Right renal pelvis (tissue), 4 donors: ENCODE results near the gene NPDC1. TPM values are rescaled to one million over a fixed set of nuclear protein-coding genes. Genes with fewer than 3 reads are reported as not detected.
A peak's percentile ranks its signal among the peaks of the same experiment; 100 is the strongest.

Experiments
- DNase-seq, 4 donors: peaks; one replicate each; pipeline ENCODE4 v3.0.0-alpha.2; 2013; ENCODE audit warnings: low read depth in 4 of 4, low spot score in 3 of 4, missing footprints in 1 of 4
- polyA plus RNA-seq, 4 donors: library from polyadenylated mRNA; unstranded; fragments of 120-200 nt; gene quantifications; one replicate each; pipeline ENCODE4 v1.2.1, GENCODE V29; 2013; ENCODE audit not compliant: insufficient read length in 4 of 4

NPDC1 gene
- polyA plus RNA-seq, 4 donors: 22.8 to 47.1 (median 26.5) TPM

DNA sequence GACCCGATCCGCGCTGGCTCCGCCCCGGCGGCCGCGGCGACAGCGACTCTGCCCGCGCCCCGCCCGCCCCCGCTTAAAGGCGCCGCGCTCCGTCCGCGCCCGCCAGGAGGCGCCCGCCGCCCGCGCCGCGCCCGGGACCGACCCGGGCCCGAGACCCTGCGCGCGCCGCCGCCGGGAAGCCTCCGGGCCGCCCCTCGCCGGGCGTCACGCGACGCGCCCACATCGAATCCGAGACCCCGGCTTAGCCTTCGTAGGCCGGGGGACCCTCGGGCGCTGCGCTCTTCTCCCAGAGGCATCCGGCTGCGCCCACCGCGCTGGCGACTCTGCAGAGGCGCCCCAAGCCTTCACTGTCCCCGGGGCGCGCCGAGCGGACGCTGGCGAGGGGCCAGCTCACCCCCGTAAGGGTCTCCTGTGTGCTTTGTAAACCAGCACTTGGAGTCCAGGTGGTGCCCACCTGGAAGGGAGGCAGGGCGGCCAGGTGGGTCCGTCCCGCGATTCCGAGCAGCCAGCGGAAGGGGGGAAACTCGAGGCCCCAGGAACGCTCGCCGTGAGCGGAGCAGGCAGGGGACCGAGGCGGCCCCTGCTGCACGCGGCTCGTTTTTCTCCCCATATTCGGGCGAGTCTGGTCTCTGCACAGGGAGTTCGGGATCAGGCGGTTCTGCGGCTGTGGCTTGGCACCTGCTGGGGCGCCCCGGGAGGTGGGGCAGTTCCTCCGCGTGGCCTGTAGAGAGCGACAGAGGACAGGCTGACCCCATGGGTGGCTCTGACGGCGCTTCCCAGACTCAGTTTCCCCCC, 17.5 kb downstream of the NPDC1 start:
- no peak for DNase-seq

DNA sequence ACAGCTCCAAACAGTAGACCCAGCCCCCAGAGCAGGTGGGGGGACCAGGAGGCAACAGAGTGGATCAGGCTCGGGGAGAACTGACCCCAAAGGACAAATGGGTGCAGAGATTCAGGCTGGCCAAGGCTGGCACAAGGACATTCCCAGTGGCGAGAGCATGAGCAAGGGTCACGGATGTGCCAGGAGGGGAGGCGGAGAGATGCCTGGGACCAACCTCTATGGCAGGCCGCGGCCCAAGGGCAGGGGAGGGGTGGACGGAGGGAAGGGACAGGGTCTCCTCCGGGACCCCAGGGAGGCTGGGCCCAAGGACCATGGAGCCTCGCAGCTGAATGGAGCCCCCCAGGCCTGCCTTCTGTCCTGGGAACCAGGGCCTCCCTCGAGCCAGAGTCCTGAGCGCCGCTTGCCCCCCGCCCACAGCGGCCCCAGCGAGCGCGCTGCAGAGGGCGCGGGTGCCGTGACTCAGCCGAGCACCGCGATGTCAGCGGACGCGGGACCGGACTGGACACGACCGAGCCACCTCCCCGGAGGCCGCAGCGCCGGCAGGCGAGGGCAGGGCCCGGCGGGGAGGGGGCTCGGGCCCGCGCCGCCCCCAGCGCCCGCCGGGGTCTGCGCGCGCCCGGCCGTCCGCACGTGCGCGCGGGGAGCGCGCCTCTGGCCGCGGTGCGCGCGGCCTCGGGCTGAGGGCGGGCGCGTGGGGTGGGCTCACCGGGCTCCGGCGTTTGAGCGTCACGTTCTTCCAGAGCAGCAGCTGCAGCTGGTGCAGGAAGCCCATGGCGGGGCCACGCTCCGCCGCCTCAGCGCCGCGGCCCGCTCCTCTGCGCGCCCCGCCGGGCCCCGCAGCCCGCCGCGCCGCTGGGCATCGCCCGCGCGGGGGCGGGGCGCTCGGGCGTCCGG, 18.4 kb downstream of the NPDC1 start, which contains the start of gene ABCA2:
ABCA2 (minus strand) TSS at position 869 of the 894 bp plus-strand sequence; CDS start at position 772, 97 bp downstream.
- DNase-seq: no peak

DNA sequence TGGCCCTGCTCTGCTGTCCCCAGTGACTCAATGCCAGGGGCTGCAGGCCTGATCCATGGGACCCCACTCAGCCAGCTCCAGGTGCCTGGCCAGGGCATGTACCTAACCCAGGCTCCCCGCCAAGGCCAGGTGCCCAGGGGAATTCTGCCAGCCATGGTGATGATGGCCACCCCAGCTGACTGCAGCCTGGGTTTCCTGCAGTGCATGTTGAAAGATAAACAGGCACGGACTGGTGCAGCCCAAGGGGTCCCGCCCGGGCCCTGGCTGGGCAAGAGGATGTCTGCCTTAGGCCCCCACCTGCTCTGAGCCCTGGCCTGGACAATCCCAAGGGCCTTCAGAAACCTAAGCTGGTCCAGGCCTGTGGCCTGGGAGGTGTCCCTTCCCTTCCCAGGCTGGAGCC, 19.1 kb downstream of the NPDC1 start:
- DNase-seq: no peak

DNA sequence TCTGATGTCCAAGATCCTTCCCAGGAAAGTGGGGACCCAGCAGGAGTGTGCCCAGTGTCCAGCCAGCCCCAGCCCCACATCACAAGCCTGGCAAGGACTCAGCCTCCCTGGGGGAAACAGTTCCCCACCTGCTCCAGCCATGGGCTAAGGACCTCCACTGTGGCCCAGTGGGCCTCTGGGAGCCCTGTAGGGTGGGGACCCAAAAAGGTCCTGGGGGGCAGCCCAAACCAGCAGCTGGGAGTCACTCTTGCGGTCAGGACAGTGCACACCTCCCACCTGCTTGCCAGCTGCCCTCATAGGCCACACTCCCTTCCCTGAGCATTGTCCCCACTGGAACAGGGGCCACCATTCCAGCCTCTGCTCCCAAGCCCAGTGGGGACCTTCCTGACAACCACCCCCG, 19.6 kb downstream of the NPDC1 start:
- DNase-seq: no peak

DNA sequence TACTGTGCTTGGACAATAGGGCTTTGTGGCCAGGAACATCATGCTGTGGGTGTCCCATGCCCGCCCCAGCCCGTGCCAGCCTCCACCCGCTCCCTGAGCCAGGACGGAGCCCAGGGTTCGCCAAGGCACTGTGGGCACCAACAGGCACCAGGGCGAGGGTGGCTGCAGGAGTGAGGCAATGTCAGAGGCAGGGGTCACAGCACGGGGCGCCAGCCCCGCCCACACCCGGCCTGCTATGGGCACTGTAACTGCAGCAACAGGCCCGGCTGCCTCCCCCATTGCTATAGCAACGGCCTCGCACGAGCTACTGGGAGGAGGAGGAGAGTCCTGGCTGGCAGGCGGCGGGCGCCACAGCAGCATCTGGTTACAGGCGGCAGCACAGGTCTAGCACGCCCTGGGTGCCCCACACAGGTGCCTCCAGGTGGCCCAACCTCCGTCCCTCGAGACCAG, 20.4 kb downstream of the NPDC1 start:
- peak in 3 of 4 donors; percentile 62 to 74 (median 66) for DNase-seq

DNA sequence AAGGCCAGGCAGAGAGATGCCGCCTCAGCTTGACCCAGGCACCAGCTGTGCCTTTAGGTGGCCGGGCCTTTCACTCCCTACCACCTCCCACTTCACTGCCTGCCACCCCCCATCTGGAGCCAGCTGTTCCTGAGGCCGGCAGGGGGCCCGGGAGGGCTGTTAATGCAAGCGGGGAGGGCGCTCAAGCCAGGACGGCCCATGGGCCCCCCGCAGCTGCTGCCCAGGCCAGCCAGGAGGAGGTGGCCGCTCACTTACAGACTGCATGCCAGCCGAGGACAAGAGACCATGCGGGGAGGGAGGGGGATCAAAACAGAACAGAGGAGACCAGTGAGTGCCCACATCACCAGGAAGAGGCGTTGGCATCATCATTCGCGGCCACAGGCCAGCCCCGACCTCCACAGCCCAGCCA, 22.4 kb downstream of the NPDC1 start:
- no peak for DNase-seq

DNA sequence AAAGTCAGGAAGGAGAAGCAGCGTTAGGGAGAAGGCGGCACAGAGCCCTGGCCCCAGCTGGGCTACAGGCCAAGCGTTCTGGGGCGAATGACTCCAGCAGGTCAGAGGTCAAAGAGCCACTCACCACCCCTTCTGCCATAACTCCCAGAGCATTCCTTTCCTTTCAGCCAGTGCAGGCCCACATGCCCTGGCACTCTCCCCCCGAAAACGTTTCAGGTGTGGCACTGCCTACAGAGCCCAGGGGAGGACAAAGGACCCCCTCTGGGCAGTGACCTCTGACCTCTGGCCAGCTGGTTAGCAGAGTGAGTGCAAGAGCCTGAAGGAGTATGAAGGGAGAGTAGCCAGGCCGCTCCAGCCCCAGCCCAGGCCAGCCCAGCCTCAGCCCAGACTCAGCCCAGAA, 22.8 kb downstream of the NPDC1 start:
- DNase-seq: no peak

DNA sequence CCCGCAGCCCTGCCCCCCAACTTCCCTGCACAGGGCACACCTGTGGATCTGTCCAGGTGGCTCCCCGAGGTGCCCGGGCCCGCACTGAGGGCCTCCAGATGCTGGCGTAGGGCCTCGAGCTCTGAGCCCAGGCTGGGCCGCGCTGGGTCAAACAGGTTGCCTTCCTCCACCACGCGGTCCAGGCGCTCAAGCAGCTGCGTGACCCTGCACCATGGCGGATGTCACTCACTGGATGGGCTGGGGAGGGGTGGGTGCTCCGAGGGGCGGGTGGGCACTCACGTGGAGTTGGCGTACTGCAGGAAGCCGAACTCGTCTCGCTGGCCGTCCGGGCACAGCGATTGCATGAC, 23.3 kb downstream of the NPDC1 start:
- DNase-seq: no peak

DNA sequence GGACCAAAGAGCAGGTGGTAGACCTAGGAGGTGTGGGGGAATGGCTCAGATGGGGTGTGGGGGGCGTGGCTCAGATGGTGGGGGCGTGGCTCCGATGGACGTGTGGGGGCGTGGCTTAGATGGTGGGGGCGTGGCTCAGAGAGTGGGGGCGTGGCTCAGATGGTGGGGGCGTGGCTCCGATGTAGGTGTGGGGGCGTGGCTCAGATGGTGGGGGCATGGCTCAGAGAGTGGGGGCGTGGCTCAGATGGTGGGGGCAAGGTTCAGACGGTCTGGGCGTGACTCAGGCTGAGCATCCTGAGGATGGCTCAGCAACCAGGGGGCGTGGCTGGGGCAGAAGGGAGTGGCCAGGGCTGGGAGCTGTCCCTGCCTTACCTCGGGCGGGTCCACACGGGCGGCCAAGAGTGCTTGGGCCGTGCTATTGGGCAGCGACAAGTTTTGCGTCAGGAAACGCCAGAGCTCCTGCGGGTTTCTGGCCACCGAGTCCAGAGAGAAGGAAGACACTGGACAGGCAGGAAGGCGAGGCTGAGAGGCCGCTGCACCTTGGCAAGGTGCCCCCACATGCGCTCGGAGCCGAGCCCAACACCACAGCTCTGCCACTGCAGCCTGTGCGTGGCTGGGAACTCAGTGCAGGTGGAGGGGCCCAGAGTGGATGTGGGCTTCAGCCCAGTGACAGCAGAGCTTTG, 23.9 kb downstream of the NPDC1 start:
- DNase-seq: no peak

DNA sequence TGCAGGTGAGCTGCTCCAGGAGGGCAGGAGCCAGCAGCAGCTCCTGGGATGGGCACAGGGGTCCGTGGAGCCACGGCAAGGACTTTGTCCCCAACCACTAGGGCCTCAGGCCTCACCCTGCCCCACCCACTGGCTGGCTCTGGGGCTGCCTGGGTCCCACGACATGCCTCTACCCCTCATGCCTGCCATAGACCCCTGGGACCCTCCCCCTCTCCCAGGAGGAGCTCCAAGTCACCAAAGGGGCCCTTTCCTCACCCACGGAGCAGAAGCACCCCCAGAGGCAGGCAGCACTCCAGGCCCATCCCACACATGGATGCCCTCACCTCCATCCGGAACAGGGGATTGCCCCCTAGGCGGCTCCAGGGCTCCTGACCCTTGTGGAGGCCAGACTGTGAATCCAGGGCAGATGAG, 24.4 kb downstream of the NPDC1 start:
- DNase-seq: no peak

DNA sequence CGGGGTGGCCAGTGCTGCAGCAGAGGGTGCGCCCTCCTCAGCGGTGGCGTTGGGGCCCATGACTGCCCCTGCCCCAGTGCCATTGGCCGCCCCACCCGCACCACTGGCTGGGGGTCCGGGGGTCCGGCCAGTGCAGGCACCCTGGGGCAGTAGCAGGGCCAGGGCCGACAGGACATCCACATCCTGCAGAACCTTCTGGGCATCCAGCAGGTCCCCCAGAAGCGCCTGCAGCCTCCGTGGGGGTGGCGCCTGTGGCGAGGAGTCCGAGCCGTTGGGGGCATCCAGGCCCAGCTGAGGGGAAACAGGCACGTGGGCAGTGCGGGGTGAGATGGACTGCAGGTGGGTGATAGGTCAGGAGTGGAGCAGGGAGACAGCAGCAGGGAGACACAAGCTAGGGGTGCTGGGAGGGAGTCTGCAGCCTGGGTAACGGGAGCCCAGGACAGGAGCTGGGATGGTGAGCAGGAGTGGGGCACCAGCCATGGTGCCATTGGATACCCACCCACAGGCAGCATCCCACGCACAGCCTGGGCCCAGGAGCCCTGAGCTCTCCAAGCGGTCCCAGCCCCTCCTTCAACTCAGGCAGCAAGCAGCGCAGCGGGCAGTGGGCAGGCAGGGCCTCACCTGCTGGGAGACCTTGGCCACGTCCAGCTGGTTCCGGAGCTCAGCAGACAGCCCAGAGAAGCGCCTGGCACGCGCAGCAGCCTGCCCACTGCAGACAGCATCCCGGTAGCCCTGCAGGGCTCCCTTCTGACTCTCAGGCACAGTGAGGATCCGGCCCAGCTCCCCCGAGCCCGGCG, 25.0 kb downstream of the NPDC1 start:
- no peak for DNase-seq

DNA sequence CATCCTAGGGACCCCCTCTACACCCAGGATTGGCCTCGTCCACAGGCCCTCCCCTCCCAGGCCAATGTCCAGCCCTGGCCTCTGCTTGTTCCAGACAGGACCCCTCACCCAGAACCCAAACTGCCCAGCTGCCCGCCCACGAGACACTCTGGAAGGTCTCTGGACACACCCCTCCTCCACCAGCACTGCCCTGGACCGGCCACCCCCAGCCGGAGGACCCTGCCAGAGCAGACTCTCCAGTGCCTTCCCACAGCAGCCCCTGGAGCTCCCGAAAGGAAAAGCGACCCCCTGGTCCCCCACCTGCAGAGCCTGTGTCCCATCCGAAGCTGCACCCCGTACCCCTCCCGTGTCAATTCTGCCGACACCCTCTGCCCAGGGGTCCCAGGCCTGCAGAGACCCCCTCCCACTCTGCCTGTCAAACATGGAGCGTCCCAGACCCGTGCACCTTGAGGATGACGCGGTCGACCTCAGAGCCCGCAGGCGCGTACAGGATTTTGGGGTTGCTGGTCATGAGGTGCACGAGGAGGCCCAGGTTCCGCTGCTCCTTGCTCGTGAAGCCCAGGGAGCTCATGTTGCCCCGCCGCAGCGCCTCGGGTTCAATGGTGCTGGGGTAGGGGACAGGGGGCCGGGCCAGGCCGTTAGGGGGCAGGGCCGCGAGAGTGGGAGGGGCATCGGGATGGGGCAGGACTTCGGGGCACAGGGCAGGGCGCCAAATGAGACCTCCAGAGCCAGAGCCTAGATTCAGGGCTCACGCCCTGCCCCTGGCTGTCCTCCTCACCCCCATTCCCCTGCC, 25.9 kb downstream of the NPDC1 start:
- DNase-seq: no peak

DNA sequence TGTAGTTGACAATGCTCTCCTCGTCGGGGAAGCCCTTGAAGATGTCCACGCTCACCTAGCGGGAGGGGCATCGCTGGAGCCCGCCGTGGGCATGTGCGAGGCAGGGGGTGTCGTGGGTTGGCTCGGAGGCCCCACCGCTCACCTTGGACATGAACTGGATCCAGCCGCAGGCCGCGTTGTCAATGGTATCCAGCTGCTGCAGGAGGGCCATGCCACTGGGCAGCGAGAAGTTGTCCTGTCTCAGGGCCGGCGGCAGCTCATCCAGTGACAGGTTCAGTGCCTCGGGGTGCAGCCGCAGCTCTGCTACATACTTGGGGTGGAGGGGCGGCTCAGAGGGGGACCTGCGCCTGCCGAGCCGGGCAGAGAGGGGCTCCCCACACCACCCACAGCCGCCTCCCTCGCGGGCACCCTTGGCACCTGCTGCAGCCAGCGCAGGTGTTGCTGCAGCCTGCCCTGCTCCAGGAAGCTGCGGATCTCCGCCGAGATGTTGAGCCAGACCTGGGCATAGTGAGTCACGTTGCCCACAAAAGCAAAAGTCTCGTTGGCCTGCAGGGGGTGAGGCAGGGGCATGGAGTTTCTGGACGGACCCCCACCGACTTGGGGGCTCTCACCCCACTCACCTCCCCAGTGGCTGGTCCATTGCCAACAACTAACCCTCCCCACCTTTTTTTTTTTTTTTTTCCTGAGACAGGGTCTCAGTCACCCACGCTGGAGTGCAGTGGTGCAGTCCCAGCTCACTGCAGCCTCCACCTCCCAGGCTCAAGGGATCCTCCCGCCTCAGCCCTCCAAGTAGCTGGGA, 27.0 kb downstream of the NPDC1 start:
- DNase-seq: no peak

DNA sequence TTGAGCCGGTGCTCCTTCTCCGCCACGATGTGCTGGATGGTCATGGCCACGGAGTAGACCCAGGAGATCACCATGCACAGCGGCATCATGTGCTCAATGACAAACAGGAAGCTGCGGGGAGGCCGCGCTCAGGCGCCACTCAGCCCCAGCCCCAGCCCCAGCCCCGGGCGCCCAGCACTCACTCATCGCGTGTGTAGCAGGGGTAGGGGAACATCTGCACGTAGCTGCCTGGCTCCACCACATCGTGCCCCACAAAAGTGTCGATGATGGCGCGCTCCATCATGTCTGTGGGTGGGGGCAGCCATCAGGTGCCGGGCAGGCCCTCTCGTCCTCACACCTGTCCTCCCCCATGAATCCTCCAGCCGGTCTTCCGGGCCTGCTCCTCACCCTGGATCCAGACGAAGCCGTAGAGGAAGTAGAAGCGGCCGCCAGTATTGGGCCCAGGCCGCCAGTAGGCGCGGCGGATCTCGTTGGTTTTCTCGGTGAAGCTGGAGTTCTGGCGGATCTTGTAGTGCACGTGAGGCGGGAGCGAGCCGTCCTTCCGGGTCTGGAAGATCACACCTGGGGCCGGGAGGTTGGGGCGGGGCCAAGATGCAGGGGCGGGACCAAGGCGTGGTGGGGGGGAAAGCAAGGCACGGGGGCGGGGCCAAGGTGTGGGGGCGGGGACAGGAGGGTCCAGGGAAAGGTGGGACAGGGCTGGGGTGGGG, 28.0 kb downstream of the NPDC1 start:
- no peak for DNase-seq

DNA sequence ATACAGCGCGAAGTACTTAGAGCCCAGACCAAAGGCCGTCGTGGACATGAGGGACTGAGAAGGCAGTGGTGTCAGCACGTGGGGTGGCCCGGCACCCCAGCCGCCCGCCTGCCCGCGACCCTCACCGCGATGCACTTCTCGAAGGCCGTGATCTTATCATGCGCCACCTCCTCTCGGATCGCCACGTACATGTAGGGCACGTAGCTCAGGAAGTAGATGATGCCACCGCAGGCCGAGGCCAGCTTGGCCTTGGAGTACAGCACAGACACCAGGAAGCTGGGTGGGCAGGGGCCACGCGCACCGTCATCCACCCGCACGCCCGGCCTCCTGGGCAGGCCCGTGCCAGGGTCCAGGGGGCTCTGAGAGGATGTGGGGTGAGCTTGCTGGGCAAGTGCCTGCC, 28.9 kb downstream of the NPDC1 start:
- no peak for DNase-seq

DNA sequence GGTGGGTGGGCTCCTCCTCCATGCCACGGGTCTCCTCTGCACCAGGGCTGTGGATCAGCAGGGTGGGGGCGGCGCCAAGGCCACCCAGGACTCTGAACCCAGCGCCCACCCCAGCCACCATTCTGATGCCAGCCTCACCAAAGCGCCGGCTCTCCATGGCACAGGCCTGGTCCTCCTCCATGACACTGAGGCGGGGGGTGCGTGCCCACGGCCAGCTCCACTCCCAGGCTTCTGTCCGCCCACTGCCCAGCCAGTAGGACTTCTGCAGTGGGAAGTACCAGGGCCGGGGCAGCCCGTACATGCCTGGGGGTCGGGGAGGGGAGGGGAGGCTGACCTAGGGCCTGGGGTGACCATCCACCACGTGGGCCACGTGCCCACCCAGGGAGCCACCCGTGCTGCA, 29.5 kb downstream of the NPDC1 start:
- no peak for DNase-seq

DNA sequence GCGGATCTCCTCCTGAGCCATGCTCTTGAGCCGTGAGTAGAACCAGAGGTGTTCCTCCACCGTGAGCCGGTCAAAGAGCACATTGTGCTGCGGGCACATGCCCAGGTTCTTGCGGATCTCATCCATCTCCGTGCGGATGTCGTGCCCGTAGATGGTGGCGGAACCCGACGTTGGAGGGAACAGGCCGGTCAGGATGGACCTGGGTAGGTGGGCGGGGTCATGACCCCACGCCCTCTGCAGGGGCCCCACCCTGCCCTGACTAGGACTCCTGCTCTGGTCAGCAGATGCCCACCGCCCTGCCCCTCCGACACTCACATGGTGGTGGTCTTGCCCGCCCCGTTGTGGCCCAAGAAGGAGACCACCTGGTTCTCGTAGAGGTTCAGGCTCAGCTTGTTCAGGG, 30.0 kb downstream of the NPDC1 start:
- no peak for DNase-seq

DNA sequence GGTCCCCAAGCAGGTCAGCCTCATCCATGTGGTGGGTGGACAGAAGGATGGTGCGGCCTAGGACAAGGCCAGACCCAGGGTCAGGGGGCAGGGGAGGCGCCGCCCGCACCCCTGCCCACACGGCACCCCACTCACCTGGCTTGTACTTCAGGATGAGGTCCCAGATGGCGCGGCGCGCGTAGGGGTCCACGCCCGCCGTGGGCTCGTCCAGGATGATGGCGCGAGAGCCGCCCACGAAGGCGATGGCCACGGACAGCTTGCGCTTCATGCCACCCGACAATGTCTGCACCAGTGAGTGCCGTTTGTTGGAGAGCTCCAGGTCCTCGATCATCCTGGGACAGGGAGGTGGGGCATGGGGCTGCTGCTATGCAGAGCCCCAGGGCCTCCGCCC, 30.4 kb downstream of the NPDC1 start:
- no peak for DNase-seq
